CD4-positive, alpha-beta T cell (primary cell): ENCODE data around the gene SLAMF6. TPM values are rescaled to one million over a fixed set of nuclear protein-coding genes. Genes with fewer than 3 reads are reported as not detected.
"Not testable (repeated sequence)": the region's sequence is repeated elsewhere in the genome, so short reads cannot be mapped to it uniquely, and the experiment has no call there.

Experiments used
- ATAC-seq: fragments of 200-7000 bp; cut with Tn5 transposase; one replicate; pipeline ENCODE4 v1.10.0; 2022; ENCODE audit warnings: mild to moderate bottlenecking; ENCODE audit not compliant: poor library complexity
- CTCF ChIA-PET: fragments of 350-600 bp; sonication (Branson Sonifier 250); formaldehyde crosslinking; loops from one replicate; lab custom pipeline; 2021; ENCODE audit warnings: antibody characterized with exemption, inconsistent platforms; lab: Charles Lee
- POLR2A ChIA-PET: fragments of 350-600 bp; sonication (Branson Sonifier 250); formaldehyde crosslinking; loops from one replicate; lab custom pipeline; 2021; ENCODE audit warnings: antibody characterized with exemption, inconsistent platforms; lab: Charles Lee
- DNase-seq, 14 experiments: peaks; one replicate each; pipeline ENCODE4 v3.0.0-alpha.2; 2013 to 2020; ENCODE audit warnings: mixed read lengths in 2 of 14
- H3K27ac ChIP-seq, 2 donors: one replicate each; pipeline versions ENCODE4 v1.5.1 to v1.7.0; 2013; ENCODE audit warnings: low read length in 2 of 2, low read depth in 1 of 2, mild to moderate bottlenecking in 1 of 2
- H3K27me3 ChIP-seq, 2 experiments: 1 replicate in 1 of 2; 2 replicates in 1 of 2; pipeline versions ENCODE4 v1.6.1 to v1.7.0; 2013; ENCODE audit warnings: low read length in 2 of 2, control low read depth in 1 of 2, mild to moderate bottlenecking in 1 of 2, moderate library complexity in 1 of 2; ENCODE audit not compliant: insufficient read depth in 2 of 2, control insufficient read depth in 1 of 2
- H3K36me3 ChIP-seq: one replicate; pipeline ENCODE4 v1.6.1; 2013; ENCODE audit warnings: low read length, control low read depth; ENCODE audit not compliant: insufficient read depth
- H3K4me1 ChIP-seq: one replicate; pipeline ENCODE4 v1.6.1; 2013; ENCODE audit warnings: low read length, control low read depth; ENCODE audit not compliant: insufficient read depth
- H3K4me3 ChIP-seq: one replicate; pipeline ENCODE4 v1.5.1; 2013; ENCODE audit warnings: mild to moderate bottlenecking, low read length, moderate library complexity
- H3K9me3 ChIP-seq, 2 experiments: 1 replicate in 1 of 2; 2 replicates in 1 of 2; pipeline versions ENCODE4 v1.6.1 to v1.7.0; 2013; ENCODE audit warnings: low read length in 2 of 2, mild to moderate bottlenecking in 2 of 2, control low read depth in 1 of 2, moderate library complexity in 1 of 2; ENCODE audit not compliant: control insufficient read depth in 1 of 2, insufficient read depth in 1 of 2
- H3K27ac Mint-ChIP-seq: one replicate; pipeline ENCODE4 v1.8.0; 2020; ENCODE audit warnings: mixed read lengths
- H3K27me3 Mint-ChIP-seq: one replicate; pipeline ENCODE4 v1.8.0; 2021; ENCODE audit warnings: mixed read lengths
- H3K36me3 Mint-ChIP-seq: one replicate; pipeline ENCODE4 v1.8.0; 2021; ENCODE audit warnings: low read depth, mixed read lengths
- H3K4me1 Mint-ChIP-seq: one replicate; pipeline ENCODE4 v1.8.0; 2021; ENCODE audit warnings: low read depth, mixed read lengths
- H3K4me3 Mint-ChIP-seq: one replicate; pipeline ENCODE4 v1.8.0; 2020; ENCODE audit warnings: mild to moderate bottlenecking, mixed read lengths
- H3K9me3 Mint-ChIP-seq: one replicate; pipeline ENCODE4 v1.8.0; 2020; ENCODE audit warnings: mixed read lengths
- intact Hi-C, 2 experiments: fragments of 100-400 bp; cut with DNase I in 1 of 2; cut with micrococcal nuclease in 1 of 2; formaldehyde crosslinking; loops; one replicate each; pipeline versions ENCODE4 v1.15.1 to v1.9.0; 2023 to 2025; cut with DNase I, micrococcal nuclease
- total RNA-seq, 174 experiments: library from RNA in 2 of 174; stranded (reverse) in 2 of 174; gene quantifications; one replicate each; pipeline ENCODE4 v1.2.3 and lab custom pipeline; 2021 to 2026
- TF ChIP-seq, protein P1 (sequence below): fragments of 200-600 bp; IDR thresholded peaks from one replicate; pipeline ENCODE4 v1.8.0; 2022; ENCODE audit warnings: antibody characterized with exemption, mild to moderate bottlenecking

SLAMF6 gene
- total RNA-seq, 2 experiments from 2014 or later = 6.3 to 7.3 TPM

DNA sequence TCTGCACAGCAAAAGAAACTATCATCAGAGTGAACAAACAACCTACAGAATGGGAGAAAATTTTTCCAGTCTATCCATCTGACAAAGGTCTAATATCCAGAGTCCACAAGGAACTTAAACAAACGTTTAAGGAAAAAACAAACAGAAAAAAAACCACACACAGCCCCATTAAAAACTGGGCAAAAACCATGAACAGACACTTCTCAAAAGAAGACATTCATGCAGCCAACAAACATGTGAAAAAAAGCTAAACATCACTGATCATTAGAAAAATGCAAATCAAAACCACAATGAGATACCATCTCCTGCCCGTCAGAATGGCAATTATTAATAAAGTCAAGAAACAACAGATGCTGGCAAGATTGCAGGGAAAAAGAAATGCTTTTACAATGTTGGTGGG is 39.7 kb upstream of the SLAMF6 start:
- H3K27me3 Mint-ChIP-seq, CTCF ChIA-PET, H3K4me3 ChIP-seq, DNase-seq, H3K9me3 Mint-ChIP-seq, H3K27ac ChIP-seq, ATAC-seq, intact Hi-C loops, H3K27me3 ChIP-seq, H3K9me3 ChIP-seq, H3K4me3 Mint-ChIP-seq: not testable (repeated sequence)
- H3K27ac Mint-ChIP-seq = peak overlapping the region; percentile 83
- H3K4me1 Mint-ChIP-seq = peaks cover 86% of the 10 kb centered on the region
- peaks cover 81% of the 10 kb centered on the region for H3K36me3 Mint-ChIP-seq
- Histone ChIP-seq H3K4me1 (peaks cover 43% of the 10 kb centered on the region), H3K36me3 (peaks cover 22% of the 10 kb centered on the region)
- POLR2A ChIA-PET = interaction anchor here (1.3 to 12.1 kb wide), 3 partner anchors 8 to 14 kb away, joined by 3 to 189 read pairs (median 5); partner anchors contain the start of gene CD84

DNA sequence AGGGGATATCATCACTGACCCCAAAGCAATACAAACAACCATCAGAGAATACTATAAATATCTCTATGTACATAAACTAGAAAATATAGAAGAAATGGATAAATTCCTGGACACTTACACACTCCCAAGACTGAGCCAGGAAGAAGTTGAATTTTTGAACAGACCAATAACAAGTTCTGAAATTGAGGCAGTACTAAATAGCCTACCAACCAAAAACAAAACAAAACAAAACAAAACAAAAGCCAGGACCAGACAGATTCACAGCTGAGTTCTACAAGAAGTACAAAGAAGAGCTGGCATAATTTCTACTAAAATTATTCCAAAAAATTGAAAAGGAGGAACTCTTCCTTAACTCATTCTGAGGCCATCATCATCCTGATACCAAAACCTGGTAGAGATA is 37.8 kb upstream of the SLAMF6 start:
- POLR2A ChIA-PET = interaction anchor here (0.6 to 12.1 kb wide), 8 partner anchors 7 to 61 kb away, joined by 3 to 189 read pairs (median 4); partner anchors contain the start of genes CD84 and SLAMF6
- DNase-seq (no peak), ATAC-seq (no peak)
- Histone ChIP-seq H3K9me3 (no peaks in the 10 kb centered on the region), H3K36me3 (peaks cover 22% of the 10 kb centered on the region), H3K4me1 (peaks cover 35% of the 10 kb centered on the region), H3K27ac (peak overlapping the region; percentile 33 to 77), H3K27me3 (no peaks in the 10 kb centered on the region), H3K4me3 (no peak overlapping the region)
- Mint-ChIP-seq H3K36me3 (peaks cover 81% of the 10 kb centered on the region), H3K27me3 (no peaks in the 10 kb centered on the region), H3K4me1 (peaks cover 78% of the 10 kb centered on the region), H3K4me3 (peak overlapping the region; percentile 70), H3K9me3 (peaks cover 2% of the 10 kb centered on the region), H3K27ac (peak overlapping the region; percentile 83)
- CTCF ChIA-PET = interaction anchor here (1.1 to 1.9 kb wide), 3 partner anchors 19 to 46 kb away, joined by 4 to 6 read pairs (median 5); partner anchors contain the start of gene CD84
- intact Hi-C loops = loop anchor here in 1 of 2 experiments (2.0 kb wide), 1 partner anchor 16 kb away; no protein-coding TSS in a partner anchor
- TF ChIP-seq, protein P1, sequence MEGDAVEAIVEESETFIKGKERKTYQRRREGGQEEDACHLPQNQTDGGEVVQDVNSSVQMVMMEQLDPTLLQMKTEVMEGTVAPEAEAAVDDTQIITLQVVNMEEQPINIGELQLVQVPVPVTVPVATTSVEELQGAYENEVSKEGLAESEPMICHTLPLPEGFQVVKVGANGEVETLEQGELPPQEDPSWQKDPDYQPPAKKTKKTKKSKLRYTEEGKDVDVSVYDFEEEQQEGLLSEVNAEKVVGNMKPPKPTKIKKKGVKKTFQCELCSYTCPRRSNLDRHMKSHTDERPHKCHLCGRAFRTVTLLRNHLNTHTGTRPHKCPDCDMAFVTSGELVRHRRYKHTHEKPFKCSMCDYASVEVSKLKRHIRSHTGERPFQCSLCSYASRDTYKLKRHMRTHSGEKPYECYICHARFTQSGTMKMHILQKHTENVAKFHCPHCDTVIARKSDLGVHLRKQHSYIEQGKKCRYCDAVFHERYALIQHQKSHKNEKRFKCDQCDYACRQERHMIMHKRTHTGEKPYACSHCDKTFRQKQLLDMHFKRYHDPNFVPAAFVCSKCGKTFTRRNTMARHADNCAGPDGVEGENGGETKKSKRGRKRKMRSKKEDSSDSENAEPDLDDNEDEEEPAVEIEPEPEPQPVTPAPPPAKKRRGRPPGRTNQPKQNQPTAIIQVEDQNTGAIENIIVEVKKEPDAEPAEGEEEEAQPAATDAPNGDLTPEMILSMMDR = no peak

DNA sequence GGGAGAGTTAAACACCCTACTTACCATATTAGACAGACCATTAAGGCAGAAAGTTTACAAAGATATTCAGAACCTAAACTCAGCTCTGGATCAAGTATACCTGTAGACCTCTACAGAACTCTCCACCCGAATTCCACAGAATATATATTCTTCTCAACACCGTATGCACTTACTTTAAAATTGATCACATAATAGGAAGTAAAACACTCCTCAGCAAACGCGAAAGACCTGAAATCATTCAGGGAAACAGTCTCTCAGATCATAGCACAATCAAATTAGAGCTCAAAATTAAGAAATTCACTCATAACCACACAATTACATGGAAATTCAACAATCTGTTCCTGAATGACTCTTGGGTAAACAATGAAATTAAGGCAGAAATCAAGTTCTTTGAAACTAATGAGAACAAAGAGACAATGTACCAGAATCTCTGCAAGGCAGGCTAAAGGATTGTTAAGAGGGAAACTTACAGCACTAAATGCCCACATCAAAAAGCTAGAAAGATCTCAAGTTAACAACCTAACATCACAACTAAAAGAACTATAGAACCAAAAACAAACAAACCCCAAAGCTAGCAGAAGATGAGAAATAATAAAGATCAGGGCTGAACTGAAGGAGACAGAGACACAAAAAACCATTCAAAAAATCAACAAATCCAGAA is 37.1 kb upstream of the SLAMF6 start:
- H3K27me3 Mint-ChIP-seq = no peaks in the 10 kb centered on the region
- H3K4me3 ChIP-seq = peak overlapping the region; percentile 24
- H3K27ac ChIP-seq = peak overlapping the region; percentile 33 to 77
- H3K27me3 ChIP-seq = no peaks in the 10 kb centered on the region
- peaks cover 80% of the 10 kb centered on the region for H3K36me3 Mint-ChIP-seq
- peaks cover 76% of the 10 kb centered on the region for H3K4me1 Mint-ChIP-seq
- peaks cover 2% of the 10 kb centered on the region for H3K9me3 Mint-ChIP-seq
- H3K4me1 ChIP-seq = peaks cover 29% of the 10 kb centered on the region
- ChIA-PET CTCF (interaction anchor here (0.9 to 1.9 kb wide), 4 partner anchors 20 to 47 kb away, joined by 4 to 6 read pairs (median 4); partner anchors contain the start of gene CD84), POLR2A (interaction anchor here (0.6 to 12.1 kb wide), 8 partner anchors 8 to 61 kb away, joined by 3 to 189 read pairs (median 4); partner anchors contain the start of genes CD84 and SLAMF6)
- DNase-seq = peak in 2 of 14 experiments; percentile 53 to 57
- H3K27ac Mint-ChIP-seq = peak overlapping the region; percentile 83
- H3K4me3 Mint-ChIP-seq = peak overlapping the region; percentile 70
- TF ChIP-seq, protein P1 = no peak
- no peaks in the 10 kb centered on the region for H3K9me3 ChIP-seq
- H3K36me3 ChIP-seq = peaks cover 20% of the 10 kb centered on the region
- ATAC-seq = peak; percentile 51
- intact Hi-C loops = loop anchor here in 1 of 2 experiments (2.0 kb wide), 1 partner anchor 17 kb away; no protein-coding TSS in a partner anchor

DNA sequence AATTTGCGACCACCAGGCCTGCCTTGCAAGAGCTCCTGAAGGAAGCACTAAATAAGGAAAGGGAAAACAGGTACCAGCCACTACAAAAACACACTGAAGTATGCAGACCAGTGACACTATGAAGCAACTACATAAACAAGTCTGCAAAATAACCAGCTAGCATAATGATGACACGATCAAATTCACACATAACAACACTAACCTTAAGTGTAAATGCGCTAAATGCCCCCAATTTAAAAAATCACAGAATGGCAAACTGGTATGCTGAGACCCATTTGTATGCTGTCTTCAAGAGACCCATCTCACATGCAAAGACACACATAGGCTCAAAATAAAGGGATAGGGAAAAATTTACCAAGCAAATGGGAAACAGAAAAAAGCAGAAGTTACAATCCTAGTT is 36.4 kb upstream of the SLAMF6 start:
- DNase-seq, H3K9me3 ChIP-seq, H3K27me3 ChIP-seq, intact Hi-C loops, H3K27me3 Mint-ChIP-seq, H3K9me3 Mint-ChIP-seq, ATAC-seq: not testable (repeated sequence)
- H3K4me1 Mint-ChIP-seq = peaks cover 68% of the 10 kb centered on the region
- ChIA-PET POLR2A (interaction anchor here (1.5 to 12.1 kb wide), 3 partner anchors 9 to 19 kb away, joined by 4 to 189 read pairs (median 12); partner anchors contain the start of gene CD84), CTCF (interaction anchor here (0.9 to 1.9 kb wide), 4 partner anchors 20 to 47 kb away, joined by 4 to 6 read pairs (median 6); partner anchors contain the start of gene CD84)
- peak overlapping the region in 1 of 2 donors; percentile 77 for H3K27ac ChIP-seq
- H3K36me3 ChIP-seq = peaks cover 15% of the 10 kb centered on the region
- H3K4me3 Mint-ChIP-seq = peak overlapping the region; percentile 70
- peak overlapping the region; percentile 83 for H3K27ac Mint-ChIP-seq
- peaks cover 73% of the 10 kb centered on the region for H3K36me3 Mint-ChIP-seq
- H3K4me3 ChIP-seq = peak overlapping the region; percentile 24
- peaks cover 28% of the 10 kb centered on the region for H3K4me1 ChIP-seq
